Activated CD4-positive, alpha-beta T cell treated with anti-CD3 and anti-CD28 coated beads, Interleukin-2, amount 50 U/mL, for 24 hours (primary cell): ENCODE data around the gene PCDHGC5.

Experiments
- DNase-seq, 2 donors: peaks; one replicate each; pipeline ENCODE4 v3.0.0-alpha.2; 2020; ENCODE audit warnings: low read depth in 1 of 2, low spot score in 1 of 2

The PCDHGC5 gene

GRCh38 chr5:141512390-141512910 lies 23.6 kb downstream of the PCDHGC5 start:
- DNase-seq, result peak; percentile 73 to 78

- peak in 1 of 2 donors; percentile 22 for DNase-seq
These were observed 24.2 kb downstream of the PCDHGC5 start for GRCh38 chr5:141512911-141513626.

GRCh38 chr5:141513627-141514329 lies 24.9 kb downstream of the PCDHGC5 start:
- peak; percentile 36 to 71 for DNase-seq

GRCh38 chr5:141514330-141515133 lies 25.7 kb downstream of the PCDHGC5 start:
- DNase-seq, result no peak

- DNase-seq, result no peak
These were observed 26.3 kb downstream of the PCDHGC5 start for GRCh38 chr5:141515141-141515540.

GRCh38 chr5:141515946-141516671 lies 27.2 kb downstream of the PCDHGC5 start:
- DNase-seq, result no peak

GRCh38 chr5:141516672-141517025 lies 27.8 kb downstream of the PCDHGC5 start:
- DNase-seq, result no peak

- DNase-seq, result no peak
These were observed 28.4 kb downstream of the PCDHGC5 start for GRCh38 chr5:141517312-141517711.

GRCh38 chr5:141517880-141518617 lies 29.2 kb downstream of the PCDHGC5 start:
- no peak for DNase-seq

GRCh38 chr5:141518618-141519015 lies 29.7 kb downstream of the PCDHGC5 start:
- no peak for DNase-seq

GRCh38 chr5:141519605-141520565 lies 31.0 kb downstream of the PCDHGC5 start:
- no peak for DNase-seq

GRCh38 chr5:141521244-141521781 lies 32.4 kb downstream of the PCDHGC5 start:
- DNase-seq, result no peak

- no peak for DNase-seq
These were observed 33.4 kb downstream of the PCDHGC5 start for GRCh38 chr5:141522301-141522700.

- DNase-seq, result no peak
These were observed 35.1 kb downstream of the PCDHGC5 start for GRCh38 chr5:141523991-141524390.

- no peak for DNase-seq
These were observed 36.0 kb downstream of the PCDHGC5 start for GRCh38 chr5:141524604-141525597.

GRCh38 chr5:141525653-141526052 lies 36.8 kb downstream of the PCDHGC5 start:
- DNase-seq, result no peak

GRCh38 chr5:141527426-141527825 lies 38.5 kb downstream of the PCDHGC5 start:
- no peak for DNase-seq
